ENCODE results near the gene CACNA1A. TPM values are rescaled to one million over a fixed set of nuclear protein-coding genes. Genes with fewer than 3 reads are reported as not detected.

The CACNA1A gene
- total RNA-seq, 6 experiments from 2014 or later, result 0.11 TPM; not detected in 5

DNA sequence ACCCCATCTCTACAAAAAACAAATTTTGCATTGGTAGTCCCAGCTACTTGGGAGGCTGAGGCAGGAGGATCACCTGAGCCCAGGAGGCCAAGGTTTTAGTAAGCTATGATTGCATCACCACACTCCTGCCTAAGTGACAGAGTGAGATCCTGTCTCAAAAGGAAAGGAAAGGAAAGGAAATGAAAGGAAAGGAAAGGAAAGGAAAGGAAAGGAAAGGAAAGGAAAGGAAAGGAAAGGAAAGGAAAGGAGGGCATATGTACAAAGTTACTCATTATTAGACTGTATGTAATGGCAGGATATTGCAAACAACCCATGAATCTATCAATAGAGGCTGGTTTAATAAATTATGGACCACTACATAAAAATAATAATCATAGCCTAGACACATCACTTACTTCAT, 40.8 kb upstream of the CACNA1A start:
- Histone ChIP-seq H3K4me1 (no peaks in the 10 kb centered on the region), H3K9me3 (no peaks in the 10 kb centered on the region), H3K36me3 (no peaks in the 10 kb centered on the region), H3K4me3 (no peak overlapping the region), H3K27ac (no peak overlapping the region), H3K27me3 (no peaks in the 10 kb centered on the region)
- DNase-seq (no peak), ATAC-seq (no peak)
- intact Hi-C loops (cut with DNase I), result no loop called here
- no peak for TF ChIP-seq POLR2A (IDR thresholded peaks at IDR 0.05)
- no peak for TF ChIP-seq CTCF (IDR thresholded peaks at IDR 0.05)

DNA sequence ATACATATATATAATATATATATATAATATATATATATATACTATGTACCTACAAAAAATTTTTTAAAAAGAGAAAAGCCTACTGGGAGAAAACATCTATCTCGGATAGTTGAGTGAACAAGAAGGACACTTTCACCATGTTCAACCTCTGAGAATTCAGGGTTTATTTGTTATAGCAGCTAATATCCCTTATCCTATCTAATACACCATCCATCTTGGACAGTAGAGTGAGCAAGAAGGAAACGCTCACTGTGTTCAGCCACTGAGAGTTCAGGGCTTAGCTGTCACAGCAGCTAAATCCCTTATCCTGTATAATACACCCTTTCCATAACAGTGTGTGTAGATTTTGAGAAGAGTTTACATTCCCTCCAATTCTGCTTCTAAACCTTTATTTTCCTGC, 38.1 kb upstream of the CACNA1A start:
- H3K4me1 ChIP-seq, result no peaks in the 10 kb centered on the region
- no peaks in the 10 kb centered on the region for H3K27me3 ChIP-seq
- DNase-seq (no peak), ATAC-seq (no peak)
- H3K9me3 ChIP-seq, result no peaks in the 10 kb centered on the region
- no peak overlapping the region for H3K4me3 ChIP-seq
- 53% methylated on average over 2 of the region's 2 CpGs for WGBS (ENCODE audit: insufficient coverage, low coverage, low lambda C conversion rate, missing lambda C conversion rate)
- intact Hi-C loops (cut with DNase I), result no loop called here
- TF ChIP-seq POLR2A (IDR thresholded peaks at IDR 0.05), result no peak
- TF ChIP-seq CTCF (IDR thresholded peaks at IDR 0.05), result no peak
- H3K36me3 ChIP-seq, result no peaks in the 10 kb centered on the region
- H3K27ac ChIP-seq, result no peak overlapping the region

- Histone ChIP-seq H3K36me3 (no peaks in the 10 kb centered on the region), H3K4me3 (no peak overlapping the region), H3K9me3 (no peaks in the 10 kb centered on the region), H3K4me1 (no peaks in the 10 kb centered on the region), H3K27me3 (no peaks in the 10 kb centered on the region), H3K27ac (no peak overlapping the region)
- intact Hi-C loops (cut with DNase I), result no loop called here
- 0% methylated on average over 1 of the region's 1 CpG for WGBS (ENCODE audit: insufficient coverage, low coverage, low lambda C conversion rate, missing lambda C conversion rate)
- TF ChIP-seq POLR2A (IDR thresholded peaks at IDR 0.05), result no peak
- no peak for TF ChIP-seq CTCF (IDR thresholded peaks at IDR 0.05)
- ATAC-seq (no peak), DNase-seq (no peak)
Observed at GRCh38 chr19:13541554-13541953, 35.3 kb upstream of the CACNA1A start.

- Histone ChIP-seq H3K27me3 (no peaks in the 10 kb centered on the region), H3K9me3 (no peaks in the 10 kb centered on the region), H3K36me3 (no peaks in the 10 kb centered on the region), H3K4me3 (no peak overlapping the region), H3K27ac (no peak overlapping the region), H3K4me1 (no peaks in the 10 kb centered on the region)
- ATAC-seq (no peak), DNase-seq (no peak)
- WGBS (ENCODE audit: insufficient coverage, low coverage, low lambda C conversion rate, missing lambda C conversion rate), result 36% methylated on average over 1 of the region's 1 CpG
- intact Hi-C loops (cut with DNase I), result no loop called here
- TF ChIP-seq CTCF (IDR thresholded peaks at IDR 0.05) (no peak), POLR2A (IDR thresholded peaks at IDR 0.05) (no peak)
Observed at GRCh38 chr19:13539332-13539731, 33.1 kb upstream of the CACNA1A start.

DNA sequence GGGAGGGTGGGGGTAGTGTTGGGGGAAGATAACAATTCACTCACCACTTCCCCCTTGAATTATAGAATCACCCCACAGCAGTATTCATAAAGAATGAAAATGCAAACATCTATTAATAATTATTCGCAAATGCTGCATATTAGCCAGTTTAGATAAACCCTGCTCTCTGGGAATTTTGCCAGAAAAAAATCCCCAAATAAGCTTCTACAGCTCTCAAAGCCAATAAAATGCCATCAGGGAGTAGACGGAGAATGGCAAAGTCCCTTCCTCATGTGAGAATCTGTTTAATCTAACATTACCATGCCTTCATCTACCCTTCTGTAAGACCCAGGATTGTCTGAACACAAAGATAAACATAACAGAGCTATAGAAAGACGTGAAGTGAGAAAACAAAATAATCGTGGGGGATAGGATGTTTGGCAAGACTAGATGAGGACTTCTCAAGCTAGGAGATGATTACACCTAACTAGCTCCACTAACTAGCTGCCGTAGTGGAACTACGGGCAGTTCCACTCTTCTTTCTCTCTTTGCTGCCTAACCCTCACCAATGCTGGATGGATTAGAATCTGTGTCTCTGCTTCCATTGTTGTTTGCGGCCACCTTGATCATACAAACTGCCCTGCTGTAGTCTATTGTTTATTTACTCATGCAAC, 32.4 kb upstream of the CACNA1A start:
- no peak overlapping the region for H3K4me3 ChIP-seq
- 43% methylated on average over 7 of the region's 7 CpGs for WGBS (ENCODE audit: insufficient coverage, low coverage, low lambda C conversion rate, missing lambda C conversion rate)
- no peaks in the 10 kb centered on the region for H3K36me3 ChIP-seq
- intact Hi-C loops (cut with DNase I), result no loop called here
- H3K4me1 ChIP-seq, result no peaks in the 10 kb centered on the region
- DNase-seq, result no peak
- ATAC-seq, result no peak
- no peaks in the 10 kb centered on the region for H3K27me3 ChIP-seq
- H3K27ac ChIP-seq, result no peak overlapping the region
- TF ChIP-seq POLR2A (IDR thresholded peaks at IDR 0.05), result no peak
- no peak for TF ChIP-seq CTCF (IDR thresholded peaks at IDR 0.05)
- no peaks in the 10 kb centered on the region for H3K9me3 ChIP-seq
